Measurements from ENCODE around the gene ARHGEF33.
"Not testable (repeated sequence)": the region's sequence is repeated elsewhere in the genome, so short reads cannot be mapped to it uniquely, and the experiment has no call there.

Gene ARHGEF33

GRCh38 chr2:38911191-38911590, 21.5 kb downstream of the ARHGEF33 start:
- no peak for DNase-seq

GRCh38 chr2:38912619-38913018, 22.9 kb downstream of the ARHGEF33 start:
- no peak for DNase-seq

DNA sequence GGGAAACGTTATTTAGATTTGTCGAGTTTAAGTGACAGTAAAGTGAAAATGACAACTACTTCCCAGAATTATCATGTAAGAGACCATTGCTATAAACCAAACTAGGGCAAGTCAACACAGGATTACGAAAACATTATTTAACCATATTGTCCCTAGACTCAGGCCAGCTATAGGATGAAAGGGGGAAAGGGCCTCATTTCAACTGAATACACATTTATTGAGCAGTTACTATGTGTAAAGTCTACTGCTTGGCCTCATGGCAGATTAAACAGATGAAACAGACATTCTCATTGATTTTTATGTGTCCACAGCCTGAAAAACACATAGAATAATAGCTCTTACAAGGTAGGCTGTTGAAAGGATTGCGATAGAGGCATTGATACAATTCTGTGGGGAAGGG, 32.7 kb downstream of the ARHGEF33 start:
- DNase-seq = no peak

GRCh38 chr2:38922902-38923301, 33.2 kb downstream of the ARHGEF33 start:
- DNase-seq = no peak

- DNase-seq = no peak
Observed at GRCh38 chr2:38925982-38926381, 36.3 kb downstream of the ARHGEF33 start.

- DNase-seq = no peak
Observed at GRCh38 chr2:38930600-38930999, 40.9 kb downstream of the ARHGEF33 start.

- no peak for DNase-seq
Observed at GRCh38 chr2:38932586-38932985, 42.9 kb downstream of the ARHGEF33 start.

DNA sequence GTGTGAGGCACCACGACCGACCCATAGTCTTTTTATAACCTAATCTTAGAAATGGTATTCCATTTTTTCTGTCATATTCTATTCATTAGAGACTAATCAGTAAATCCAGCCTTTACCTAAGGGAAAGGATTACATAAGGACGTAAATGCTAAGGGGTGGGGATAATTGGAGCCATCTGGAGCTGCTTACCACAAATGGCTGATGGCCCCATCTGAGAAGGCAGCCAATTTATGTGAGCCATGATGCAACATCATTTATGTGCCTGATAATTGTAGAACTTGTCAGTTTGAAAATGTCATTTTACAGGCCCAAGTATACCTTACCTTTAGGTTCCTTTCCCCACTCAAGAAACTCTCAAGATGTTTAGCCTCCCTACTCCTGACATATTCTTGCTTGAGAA, 44.0 kb downstream of the ARHGEF33 start:
- no peak for DNase-seq

DNA sequence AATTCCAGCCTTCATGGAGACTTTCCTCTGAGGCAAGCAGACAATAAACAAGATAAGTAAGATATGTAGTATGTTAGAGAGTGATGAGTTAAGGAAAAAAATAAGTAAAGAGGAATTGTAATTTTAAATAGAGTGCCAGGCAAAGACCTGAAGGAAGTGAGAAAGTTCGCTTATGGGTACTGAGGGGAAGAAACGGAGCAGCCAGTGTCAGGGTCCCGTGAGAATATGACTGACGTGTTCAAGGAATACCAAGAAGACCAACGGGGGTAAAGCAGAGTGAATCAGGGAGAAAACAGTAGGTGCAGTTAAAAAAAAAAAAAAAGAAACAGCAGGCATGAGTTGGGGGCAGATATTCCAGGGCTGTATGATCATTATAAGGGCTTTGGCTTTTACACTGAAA, 45.1 kb downstream of the ARHGEF33 start:
- no peak for DNase-seq

- no peak for DNase-seq
Observed at GRCh38 chr2:38935568-38936172, 46.0 kb downstream of the ARHGEF33 start.

DNA sequence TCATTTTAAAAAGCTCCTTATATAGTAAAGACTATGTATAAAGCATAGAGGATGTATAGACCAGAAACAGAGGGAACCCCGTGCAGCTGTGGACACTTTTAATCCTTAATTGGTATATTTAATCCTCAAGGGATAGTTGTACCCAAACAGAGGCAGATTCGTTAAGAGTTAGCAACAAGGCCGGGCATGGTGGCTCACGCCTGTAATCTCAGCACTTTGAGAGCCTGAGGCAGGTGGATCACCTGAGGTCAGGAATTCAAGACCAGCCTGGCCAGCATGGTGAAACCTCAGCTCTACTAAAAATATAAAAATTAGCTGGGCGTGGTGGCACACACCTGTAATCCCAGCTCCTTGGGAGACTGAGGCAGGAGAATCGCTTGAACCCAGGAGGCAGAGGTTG, 46.8 kb downstream of the ARHGEF33 start:
- DNase-seq = not testable (repeated sequence)

- no peak for DNase-seq
Observed at GRCh38 chr2:38937548-38937947, 47.9 kb downstream of the ARHGEF33 start.

DNA sequence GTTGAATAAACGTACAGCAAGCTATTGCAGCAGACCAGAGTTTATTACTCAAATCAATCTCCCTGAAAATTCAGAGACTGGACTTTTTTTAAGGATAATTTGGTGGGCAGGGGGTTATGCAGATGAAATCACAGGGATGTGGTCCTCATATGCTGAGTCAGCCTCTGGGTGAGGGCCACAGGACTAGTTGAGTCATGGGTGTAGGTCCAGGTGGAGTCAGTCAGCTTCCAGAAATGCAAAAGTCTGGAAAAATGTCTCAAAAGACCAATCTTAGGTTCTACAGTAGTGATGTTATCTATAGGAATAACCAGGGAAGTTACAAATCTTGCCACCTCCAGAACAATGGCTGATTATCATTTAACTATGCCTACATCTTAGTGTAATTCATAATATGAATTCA, 51.1 kb downstream of the ARHGEF33 start:
- no peak for DNase-seq

DNA sequence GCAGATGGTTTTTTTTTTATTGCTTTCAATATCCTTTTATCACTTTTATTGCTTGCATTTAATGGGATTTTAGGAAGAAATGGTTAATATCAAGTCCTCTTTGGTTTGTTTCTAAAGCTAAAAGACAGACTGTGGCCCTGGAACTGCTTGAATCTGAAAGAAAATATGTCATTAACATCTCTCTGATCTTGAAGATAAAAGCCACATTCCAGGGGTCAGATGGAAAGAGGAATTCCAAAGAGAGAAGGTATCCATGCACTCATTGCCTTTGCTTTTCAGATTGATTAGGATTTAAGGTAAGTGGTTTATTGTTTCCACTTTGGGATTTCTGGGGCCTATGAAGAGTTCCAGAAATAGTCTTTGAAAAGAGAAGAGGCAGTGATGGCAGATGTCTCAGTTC, 54.1 kb downstream of the ARHGEF33 start:
- no peak for DNase-seq

- DNase-seq = no peak
Observed at GRCh38 chr2:38945372-38945771, 55.7 kb downstream of the ARHGEF33 start.

- DNase-seq = no peak
Observed at GRCh38 chr2:38945911-38946310, 56.2 kb downstream of the ARHGEF33 start.

- peak; percentile 63 for DNase-seq
Observed at GRCh38 chr2:38947241-38948239, 57.9 kb downstream of the ARHGEF33 start.

GRCh38 chr2:38948387-38948882, 58.8 kb downstream of the ARHGEF33 start:
- no peak for DNase-seq

- no peak for DNase-seq
Observed at GRCh38 chr2:38948995-38949394, 59.3 kb downstream of the ARHGEF33 start.

DNA sequence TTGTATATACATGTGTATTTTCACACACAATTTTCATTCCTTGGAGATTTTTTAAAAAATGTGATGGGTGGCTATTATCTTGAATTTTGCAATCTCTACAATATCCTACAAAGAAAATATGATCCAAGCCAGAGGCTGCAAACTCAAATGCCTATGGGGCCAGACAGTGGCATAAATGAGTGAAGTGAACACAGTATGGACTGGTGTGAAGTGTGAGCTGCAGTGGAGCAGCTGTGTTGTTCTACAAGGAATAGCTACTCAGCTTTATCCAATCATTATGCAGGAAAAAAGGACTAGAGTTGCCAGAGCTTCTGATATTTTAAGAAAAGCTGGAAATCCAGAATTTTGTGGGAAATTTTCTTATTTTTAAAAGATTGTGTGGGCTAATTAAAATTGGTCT, 62.1 kb downstream of the ARHGEF33 start:
- no peak for DNase-seq

- no peak for DNase-seq
Observed at GRCh38 chr2:38957972-38958371, 68.3 kb downstream of the ARHGEF33 start.

DNA sequence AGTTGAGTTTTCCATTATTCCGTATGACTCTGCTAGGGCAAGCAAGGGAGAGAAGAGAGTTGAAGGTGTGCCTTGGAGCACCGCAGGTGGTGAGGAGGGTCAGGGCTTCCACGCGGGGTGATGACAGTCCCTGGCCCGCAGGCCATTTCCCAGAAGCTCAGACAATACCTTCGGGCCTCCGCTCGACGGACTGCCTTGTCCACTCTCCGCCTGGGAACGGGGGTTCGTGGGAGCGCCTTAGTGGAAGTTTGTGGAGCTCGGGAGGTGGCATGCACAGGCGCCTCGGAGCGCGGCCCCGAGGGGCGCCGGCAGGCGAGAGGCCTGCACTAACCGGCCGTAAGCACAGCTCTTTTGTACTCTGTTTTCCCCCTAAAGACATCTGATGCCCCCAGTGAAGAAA, 69.8 kb downstream of the ARHGEF33 start:
- no peak for DNase-seq

- DNase-seq = peak; percentile 58
Observed at GRCh38 chr2:38959938-38960608, 70.4 kb downstream of the ARHGEF33 start.
